ENCODE measurements around the gene SIAE.

The SIAE gene

GRCh38 chr11:124662106-124662505 is 11.4 kb downstream of the SIAE start:
- no peak overlapping the region for H3K4me3 ChIP-seq (ENCODE audit: low read length)
- H3K9me2 ChIP-seq (replicated peaks; ENCODE audit: control insufficient read depth, low read length), result no peaks in the 10 kb centered on the region
- no peaks in the 10 kb centered on the region for H3K27me3 ChIP-seq (ENCODE audit: control insufficient read depth, low read length)
- H3K79me2 ChIP-seq (ENCODE audit: control insufficient read depth, low read length), result no peaks in the 10 kb centered on the region
- no peaks in the 10 kb centered on the region for H3K9me3 ChIP-seq (ENCODE audit: control insufficient read depth, insufficient read depth, low read length)
- no peaks in the 10 kb centered on the region for H3K4me1 ChIP-seq (ENCODE audit: control insufficient read depth, low read length)
- no peak overlapping the region for H3K4me2 ChIP-seq (ENCODE audit: low read length)
- no peaks in the 10 kb centered on the region for H3K36me3 ChIP-seq (ENCODE audit: control insufficient read depth, low read length)
- no peaks in the 10 kb centered on the region for H4K20me1 ChIP-seq (ENCODE audit: control insufficient read depth, insufficient read depth, low read depth, low read length)
- H3F3A ChIP-seq (ENCODE audit: control insufficient read depth, insufficient read depth), result no peaks in the 10 kb centered on the region
- H3K27ac ChIP-seq (ENCODE audit: low read depth, low read length), result no peak overlapping the region
- TF ChIP-seq EZH2phosphoT487 (IDR thresholded peaks at IDR 0.05; ENCODE audit: borderline replicate concordance, low read length) (no peak), CTCF (IDR thresholded peaks at IDR 0.05; ENCODE audit: low read depth, low read length, poor library complexity, severe bottlenecking) (no peak)

- H3K9me3 ChIP-seq (ENCODE audit: control insufficient read depth, insufficient read depth, low read length), result no peaks in the 10 kb centered on the region
- no peak for TF ChIP-seq EZH2phosphoT487 (IDR thresholded peaks at IDR 0.05; ENCODE audit: borderline replicate concordance, low read length)
- no peak for TF ChIP-seq CTCF (IDR thresholded peaks at IDR 0.05; ENCODE audit: low read depth, low read length, poor library complexity, severe bottlenecking)
- H3K27ac ChIP-seq (ENCODE audit: low read depth, low read length), result no peak overlapping the region
- H3K4me1 ChIP-seq (ENCODE audit: control insufficient read depth, low read length), result no peaks in the 10 kb centered on the region
- no peaks in the 10 kb centered on the region for H3K27me3 ChIP-seq (ENCODE audit: control insufficient read depth, low read length)
- H3K79me2 ChIP-seq (ENCODE audit: control insufficient read depth, low read length), result no peaks in the 10 kb centered on the region
- H3K4me2 ChIP-seq (ENCODE audit: low read length), result no peak overlapping the region
- no peaks in the 10 kb centered on the region for H3K9me2 ChIP-seq (replicated peaks; ENCODE audit: control insufficient read depth, low read length)
- H3K36me3 ChIP-seq (ENCODE audit: control insufficient read depth, low read length), result no peaks in the 10 kb centered on the region
- H3F3A ChIP-seq (ENCODE audit: control insufficient read depth, insufficient read depth), result no peaks in the 10 kb centered on the region
- H4K20me1 ChIP-seq (ENCODE audit: control insufficient read depth, insufficient read depth, low read depth, low read length), result no peaks in the 10 kb centered on the region
- H3K4me3 ChIP-seq (ENCODE audit: low read length), result no peak overlapping the region
Measured at GRCh38 chr11:124661553-124661952, 12.0 kb downstream of the SIAE start.

DNA sequence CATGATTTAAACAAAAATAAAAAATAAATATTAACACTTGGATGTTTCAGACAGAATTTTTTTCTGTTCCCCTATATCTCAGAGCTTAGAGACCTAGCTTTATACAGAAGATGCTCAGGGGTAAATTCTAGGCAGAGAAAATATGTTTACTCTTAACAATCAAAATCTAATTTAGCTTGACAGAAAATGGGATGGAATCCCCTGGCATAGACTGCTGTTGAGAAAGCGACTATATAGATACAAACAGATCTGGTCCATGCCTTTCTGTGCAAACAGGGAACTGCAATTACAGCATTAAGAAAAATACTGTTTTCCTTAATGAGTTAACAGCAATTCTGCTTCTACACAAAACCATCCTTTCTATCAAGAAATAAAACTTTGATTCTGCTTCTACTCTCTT is 14.6 kb downstream of the SIAE start:
- H4K20me1 ChIP-seq (ENCODE audit: control insufficient read depth, insufficient read depth, low read depth, low read length), result no peaks in the 10 kb centered on the region
- H3K4me3 ChIP-seq (ENCODE audit: low read length), result no peak overlapping the region
- TF ChIP-seq EZH2phosphoT487 (IDR thresholded peaks at IDR 0.05; ENCODE audit: borderline replicate concordance, low read length) (no peak), CTCF (IDR thresholded peaks at IDR 0.05; ENCODE audit: low read depth, low read length, poor library complexity, severe bottlenecking) (no peak)
- H3K27me3 ChIP-seq (ENCODE audit: control insufficient read depth, low read length), result no peaks in the 10 kb centered on the region
- H3K4me1 ChIP-seq (ENCODE audit: control insufficient read depth, low read length), result no peaks in the 10 kb centered on the region
- no peaks in the 10 kb centered on the region for H3K9me3 ChIP-seq (ENCODE audit: control insufficient read depth, insufficient read depth, low read length)
- H3F3A ChIP-seq (ENCODE audit: control insufficient read depth, insufficient read depth), result no peaks in the 10 kb centered on the region
- no peak overlapping the region for H3K27ac ChIP-seq (ENCODE audit: low read depth, low read length)
- H3K4me2 ChIP-seq (ENCODE audit: low read length), result no peak overlapping the region
- H3K79me2 ChIP-seq (ENCODE audit: control insufficient read depth, low read length), result no peaks in the 10 kb centered on the region
- no peaks in the 10 kb centered on the region for H3K36me3 ChIP-seq (ENCODE audit: control insufficient read depth, low read length)
- H3K9me2 ChIP-seq (replicated peaks; ENCODE audit: control insufficient read depth, low read length), result no peaks in the 10 kb centered on the region

DNA sequence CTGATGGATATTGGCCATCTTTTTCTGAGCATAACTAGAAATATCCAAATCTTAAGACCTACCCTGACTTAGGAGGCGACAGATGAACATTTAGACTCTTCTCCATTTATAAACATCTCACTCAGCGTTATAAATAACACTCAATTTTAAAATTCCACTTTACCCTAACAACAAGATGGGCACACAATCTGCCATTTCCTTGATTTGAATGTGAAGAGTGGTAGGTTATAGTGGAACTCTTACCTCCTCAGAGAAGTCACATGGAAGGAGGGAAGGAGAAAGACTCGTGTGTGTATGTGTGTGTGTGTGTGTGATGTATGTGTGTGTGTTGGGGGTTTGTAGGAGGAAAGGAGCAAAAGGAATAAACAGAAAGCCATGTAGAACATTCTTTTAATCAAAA is 15.0 kb downstream of the SIAE start:
- H3K9me3 ChIP-seq (ENCODE audit: control insufficient read depth, insufficient read depth, low read length), result no peaks in the 10 kb centered on the region
- H3F3A ChIP-seq (ENCODE audit: control insufficient read depth, insufficient read depth), result no peaks in the 10 kb centered on the region
- no peak overlapping the region for H3K4me3 ChIP-seq (ENCODE audit: low read length)
- no peaks in the 10 kb centered on the region for H3K27me3 ChIP-seq (ENCODE audit: control insufficient read depth, low read length)
- no peaks in the 10 kb centered on the region for H3K4me1 ChIP-seq (ENCODE audit: control insufficient read depth, low read length)
- H3K9me2 ChIP-seq (replicated peaks; ENCODE audit: control insufficient read depth, low read length), result no peaks in the 10 kb centered on the region
- no peaks in the 10 kb centered on the region for H4K20me1 ChIP-seq (ENCODE audit: control insufficient read depth, insufficient read depth, low read depth, low read length)
- no peak for TF ChIP-seq EZH2phosphoT487 (IDR thresholded peaks at IDR 0.05; ENCODE audit: borderline replicate concordance, low read length)
- H3K27ac ChIP-seq (ENCODE audit: low read depth, low read length), result no peak overlapping the region
- no peaks in the 10 kb centered on the region for H3K36me3 ChIP-seq (ENCODE audit: control insufficient read depth, low read length)
- no peaks in the 10 kb centered on the region for H3K79me2 ChIP-seq (ENCODE audit: control insufficient read depth, low read length)
- H3K4me2 ChIP-seq (ENCODE audit: low read length), result no peak overlapping the region
